Neural progenitor cell (in vitro differentiated cells): Measurements from ENCODE around the gene MAP7. TPM values are rescaled to one million over a fixed set of nuclear protein-coding genes. Genes with fewer than 3 reads are reported as not detected.

Experiments
- DNase-seq: peaks from one replicate; pipeline ENCODE4 v3.0.0-alpha.2; 2016; ENCODE audit warnings: low spot score
- H2AFZ ChIP-seq: fragments of 200-600 bp; sonication (generic); replicated peaks from 2 replicates; pipeline ENCODE4 v1.6.1; 2016; ENCODE audit warnings: antibody characterized with exemption
- H3F3A ChIP-seq: fragments of 200-600 bp; sonication (generic); 2 replicates; pipeline ENCODE4 v1.6.1; 2016; ENCODE audit warnings: antibody characterized with exemption, low read depth
- H3K27ac ChIP-seq: fragments of 200-600 bp; sonication (generic); 2 replicates; pipeline ENCODE4 v1.5.1; 2016; ENCODE audit warnings: mild to moderate bottlenecking
- H3K27me3 ChIP-seq: fragments of 200-600 bp; sonication (generic); 2 replicates; pipeline ENCODE4 v1.6.1; 2016; ENCODE audit warnings: mild to moderate bottlenecking, moderate library complexity
- H3K36me3 ChIP-seq: fragments of 200-600 bp; sonication (generic); 2 replicates; pipeline ENCODE4 v1.5.1; 2016
- H3K4me1 ChIP-seq: fragments of 200-600 bp; sonication (generic); 2 replicates; pipeline ENCODE4 v1.6.1; 2016; ENCODE audit warnings: mixed run types
- H3K4me2 ChIP-seq: fragments of 200-600 bp; sonication (generic); 2 replicates; pipeline ENCODE4 v1.6.1; 2016
- H3K4me3 ChIP-seq: fragments of 200-600 bp; sonication (generic); 2 replicates; pipeline ENCODE4 v1.5.1; 2016
- H3K79me2 ChIP-seq: fragments of 200-600 bp; sonication (generic); 2 replicates; pipeline ENCODE4 v1.6.1; 2016; ENCODE audit warnings: low read depth
- H3K9ac ChIP-seq: fragments of 200-600 bp; sonication (generic); 2 replicates; pipeline ENCODE4 v1.6.1; 2016
- H3K9me3 ChIP-seq: fragments of 200-600 bp; sonication (generic); 2 replicates; pipeline ENCODE4 v1.5.1; 2016; ENCODE audit warnings: low read depth
- H4K20me1 ChIP-seq: fragments of 200-600 bp; sonication (generic); 2 replicates; pipeline ENCODE4 v1.6.1; 2016; ENCODE audit warnings: low read depth
- H3K27ac Mint-ChIP-seq: 3 replicates; pipeline ENCODE4 v1.8.0; 2021; ENCODE audit warnings: mixed read lengths
- H3K27me3 Mint-ChIP-seq: 2 replicates; pipeline ENCODE4 v1.8.0; 2022; ENCODE audit warnings: low read depth, mild to moderate bottlenecking, inconsistent platforms, moderate library complexity, mixed read lengths; ENCODE audit not compliant: insufficient read depth
- H3K36me3 Mint-ChIP-seq: 3 replicates; pipeline ENCODE4 v1.8.0; 2021; ENCODE audit warnings: mixed read lengths
- H3K4me1 Mint-ChIP-seq: 3 replicates; pipeline ENCODE4 v1.8.0; 2021; ENCODE audit warnings: mixed read lengths
- H3K4me3 Mint-ChIP-seq: 3 replicates; pipeline ENCODE4 v1.8.0; 2021; ENCODE audit warnings: mild to moderate bottlenecking, moderate library complexity, mixed read lengths
- H3K9me3 Mint-ChIP-seq: 3 replicates; pipeline ENCODE4 v1.8.0; 2020; ENCODE audit warnings: mixed read lengths
- CTCF ChIP-seq: fragments of 200-600 bp; sonication (generic); IDR thresholded peaks from 2 replicates; pipeline ENCODE4 v1.5.1; 2017; ENCODE audit warnings: antibody characterized with exemption, mild to moderate bottlenecking
- EZH2 ChIP-seq: fragments of 200-600 bp; sonication (generic); IDR thresholded peaks from 2 replicates; pipeline ENCODE4 v1.6.1; 2017; ENCODE audit warnings: antibody characterized with exemption, mild to moderate bottlenecking, moderate library complexity
- EZH2phosphoT487 ChIP-seq: fragments of 200-600 bp; sonication (generic); IDR thresholded peaks from 2 replicates; pipeline ENCODE4 v1.6.1; 2017; ENCODE audit warnings: antibody characterized with exemption
- total RNA-seq: library from RNA; depleted of rRNA; stranded (reverse); fragments of >200 nt; gene quantifications from 2 replicates; pipeline ENCODE4 v1.2.3, GENCODE V29; 2015; ENCODE audit warnings: low replicate concordance

The MAP7 gene
- total RNA-seq, 1 donor from 2014 or later = 9.0 TPM

- peaks cover 11% of the 10 kb centered on the region for H3F3A ChIP-seq
- no peaks in the 10 kb centered on the region for H3K9me3 Mint-ChIP-seq
These were observed 2.4 kb downstream of the MAP7 start for GRCh38 chr6:136547871-136548270.

GRCh38 chr6:136547336-136547735 is 2.9 kb downstream of the MAP7 start:
- H3K27me3 ChIP-seq = peaks cover 43% of the 10 kb centered on the region
- H3K4me3 ChIP-seq = no peak overlapping the region
- H3K9me3 Mint-ChIP-seq = no peaks in the 10 kb centered on the region
- no peak overlapping the region for H3K27ac Mint-ChIP-seq
- H3K9me3 ChIP-seq = no peaks in the 10 kb centered on the region
- peaks cover 11% of the 10 kb centered on the region for H3F3A ChIP-seq
- no peaks in the 10 kb centered on the region for H3K36me3 ChIP-seq
- H3K79me2 ChIP-seq = peaks cover 27% of the 10 kb centered on the region
- H3K4me2 ChIP-seq = no peak overlapping the region
- no peaks in the 10 kb centered on the region for H3K36me3 Mint-ChIP-seq
- peaks cover 27% of the 10 kb centered on the region for H3K4me1 Mint-ChIP-seq
- no peak overlapping the region for H3K9ac ChIP-seq
- no peak overlapping the region for H2AFZ ChIP-seq
- TF ChIP-seq CTCF = peak; percentile 63
- no peak for TF ChIP-seq EZH2
- peaks cover 14% of the 10 kb centered on the region for H4K20me1 ChIP-seq
- H3K27ac ChIP-seq = no peak overlapping the region
- H3K4me3 Mint-ChIP-seq = no peak overlapping the region
- H3K27me3 Mint-ChIP-seq = peaks cover 31% of the 10 kb centered on the region
- DNase-seq = peak; percentile 43
- H3K4me1 ChIP-seq = peaks cover 13% of the 10 kb centered on the region

More at GRCh38 chr6:136547871-136548270, 2.4 kb downstream of the MAP7 start:
- DNase-seq = no peak
- H3K9me3 ChIP-seq = no peaks in the 10 kb centered on the region
- H3K27me3 Mint-ChIP-seq = peaks cover 35% of the 10 kb centered on the region
- H4K20me1 ChIP-seq = peaks cover 14% of the 10 kb centered on the region
- no peak overlapping the region for H3K27ac Mint-ChIP-seq
- no peak overlapping the region for H3K4me2 ChIP-seq
- H3K4me3 ChIP-seq = no peak overlapping the region
- peaks cover 27% of the 10 kb centered on the region for H3K79me2 ChIP-seq
- H2AFZ ChIP-seq = no peak overlapping the region
- H3K36me3 Mint-ChIP-seq = no peaks in the 10 kb centered on the region
- H3K4me1 Mint-ChIP-seq = peaks cover 27% of the 10 kb centered on the region
- no peak overlapping the region for H3K27ac ChIP-seq
- H3K27me3 ChIP-seq = peaks cover 49% of the 10 kb centered on the region
- peaks cover 13% of the 10 kb centered on the region for H3K4me1 ChIP-seq
- H3K36me3 ChIP-seq = no peaks in the 10 kb centered on the region
- H3K9ac ChIP-seq = no peak overlapping the region
- H3K4me3 Mint-ChIP-seq = no peak overlapping the region
- no peak for TF ChIP-seq CTCF
- TF ChIP-seq EZH2phosphoT487 = no peak

- peaks cover 25% of the 10 kb centered on the region for H3K4me1 Mint-ChIP-seq
- peaks cover 27% of the 10 kb centered on the region for H3K27me3 Mint-ChIP-seq
- H3K4me2 ChIP-seq = no peak overlapping the region
These were observed 3.9 kb downstream of the MAP7 start for GRCh38 chr6:136546331-136546730.

More at GRCh38 chr6:136546331-136546730, 3.9 kb downstream of the MAP7 start:
- peaks cover 14% of the 10 kb centered on the region for H4K20me1 ChIP-seq
- no peak for TF ChIP-seq EZH2phosphoT487
- TF ChIP-seq CTCF = no peak
- no peak for TF ChIP-seq EZH2
- no peaks in the 10 kb centered on the region for H3K9me3 Mint-ChIP-seq
- H2AFZ ChIP-seq = no peak overlapping the region
- DNase-seq = no peak
- peaks cover 13% of the 10 kb centered on the region for H3K4me1 ChIP-seq
- peaks cover 9% of the 10 kb centered on the region for H3F3A ChIP-seq
- H3K27me3 ChIP-seq = peaks cover 33% of the 10 kb centered on the region
- H3K9ac ChIP-seq = no peak overlapping the region
- no peak overlapping the region for H3K27ac ChIP-seq
- no peaks in the 10 kb centered on the region for H3K36me3 ChIP-seq
- H3K79me2 ChIP-seq = peaks cover 27% of the 10 kb centered on the region
- no peak overlapping the region for H3K27ac Mint-ChIP-seq
- no peak overlapping the region for H3K4me3 Mint-ChIP-seq
- H3K4me3 ChIP-seq = no peak overlapping the region
- H3K9me3 ChIP-seq = no peaks in the 10 kb centered on the region
- no peaks in the 10 kb centered on the region for H3K36me3 Mint-ChIP-seq
